ENCODE measurements around the gene LARP1.
"Not testable (repeated sequence)": the region's sequence is repeated elsewhere in the genome, so short reads cannot be mapped to it uniquely, and the experiment has no call there.

The LARP1 gene

DNA sequence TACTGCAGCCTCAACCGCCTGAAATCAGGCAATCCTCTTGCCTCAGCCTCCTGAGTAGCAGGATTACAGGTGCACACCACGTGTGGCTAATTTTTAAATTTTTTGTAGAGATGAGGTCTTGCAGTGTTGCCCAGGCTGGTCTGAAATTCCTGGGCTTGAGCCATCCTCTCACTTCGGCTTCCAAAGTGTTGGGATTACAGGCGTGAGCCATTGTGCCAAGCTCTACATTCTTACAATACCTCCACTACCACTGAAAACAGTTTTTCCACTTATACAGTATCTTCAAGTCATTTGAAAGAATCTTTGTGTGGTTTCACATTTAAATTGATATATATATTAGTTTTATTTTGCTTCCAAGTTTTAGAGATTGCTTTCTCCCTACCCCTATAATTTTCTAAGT lies 42.6 kb downstream of the LARP1 start:
- DNase-seq = no peak

DNA sequence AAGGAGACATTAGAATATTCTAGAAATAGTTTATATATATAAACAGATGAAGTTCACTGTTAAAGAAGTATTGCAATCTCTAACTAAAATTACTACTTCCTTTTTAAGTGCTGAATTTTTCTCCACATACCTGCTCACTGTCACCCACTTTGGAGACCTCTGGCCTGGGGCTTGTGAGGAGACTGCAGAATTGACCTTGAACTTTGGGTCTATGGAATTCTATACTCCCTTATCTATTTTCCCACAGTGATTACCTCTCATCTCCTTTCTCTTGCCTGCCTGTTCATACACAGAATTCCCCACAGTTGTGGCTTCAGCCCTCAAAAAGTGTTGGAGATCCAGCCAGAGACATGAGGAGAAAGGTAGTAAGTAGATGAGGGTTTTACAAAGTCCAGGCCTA lies 45.4 kb downstream of the LARP1 start:
- DNase-seq = no peak

DNA sequence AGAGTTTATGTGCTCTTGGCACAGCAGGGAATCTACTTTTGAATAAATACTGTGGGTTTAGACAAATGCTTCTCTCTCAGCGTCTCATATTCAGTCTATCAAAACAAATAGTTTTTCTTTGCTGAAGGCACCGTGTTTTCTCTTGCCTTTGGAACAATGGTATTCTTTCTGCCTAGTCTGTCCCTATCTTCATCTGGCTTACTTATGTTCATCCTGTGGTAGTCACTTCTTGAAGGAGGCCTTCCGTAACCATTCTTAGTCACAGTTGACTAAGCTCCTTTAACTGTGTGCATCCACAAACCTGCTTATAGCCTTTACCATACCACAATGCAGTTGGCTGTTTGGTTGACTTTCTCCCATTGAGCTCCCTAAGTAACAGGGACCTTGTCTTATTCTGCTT lies 45.9 kb downstream of the LARP1 start:
- no peak for DNase-seq

DNA sequence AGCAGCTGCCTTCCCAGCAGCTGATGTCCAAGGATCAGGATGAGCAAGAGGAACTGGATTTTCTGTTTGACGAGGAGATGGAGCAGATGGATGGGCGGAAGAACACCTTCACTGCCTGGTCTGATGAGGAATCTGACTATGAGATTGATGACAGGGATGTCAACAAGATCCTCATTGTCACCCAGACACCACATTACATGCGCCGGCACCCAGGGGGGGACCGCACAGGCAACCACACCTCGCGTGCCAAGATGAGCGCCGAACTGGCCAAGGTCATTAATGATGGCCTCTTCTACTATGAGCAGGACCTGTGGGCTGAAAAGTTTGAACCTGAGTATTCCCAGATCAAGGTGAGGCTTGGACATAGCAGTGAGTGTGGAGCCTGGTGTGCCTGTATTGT lies 46.9 kb downstream of the LARP1 start:
- no peak for DNase-seq

DNA sequence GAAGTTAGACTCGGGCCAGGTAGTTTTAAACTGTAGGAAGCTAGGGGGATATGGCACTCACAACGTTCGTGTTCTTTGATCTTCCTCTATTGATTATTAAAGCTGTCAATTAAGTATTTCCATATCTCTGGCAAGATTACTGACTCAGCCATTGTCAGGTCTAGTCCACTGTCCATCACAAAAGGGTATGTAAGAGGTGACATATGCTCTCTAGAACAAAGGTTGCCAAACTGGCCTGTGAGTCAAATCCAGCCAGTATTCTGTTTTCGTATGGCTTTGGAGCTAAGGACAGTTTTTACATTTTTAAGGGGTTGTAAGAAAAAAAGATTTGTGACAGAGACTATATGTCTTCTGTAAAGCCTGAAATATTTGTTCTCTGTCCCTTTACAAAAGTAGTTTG lies 51.0 kb downstream of the LARP1 start:
- DNase-seq = no peak

DNA sequence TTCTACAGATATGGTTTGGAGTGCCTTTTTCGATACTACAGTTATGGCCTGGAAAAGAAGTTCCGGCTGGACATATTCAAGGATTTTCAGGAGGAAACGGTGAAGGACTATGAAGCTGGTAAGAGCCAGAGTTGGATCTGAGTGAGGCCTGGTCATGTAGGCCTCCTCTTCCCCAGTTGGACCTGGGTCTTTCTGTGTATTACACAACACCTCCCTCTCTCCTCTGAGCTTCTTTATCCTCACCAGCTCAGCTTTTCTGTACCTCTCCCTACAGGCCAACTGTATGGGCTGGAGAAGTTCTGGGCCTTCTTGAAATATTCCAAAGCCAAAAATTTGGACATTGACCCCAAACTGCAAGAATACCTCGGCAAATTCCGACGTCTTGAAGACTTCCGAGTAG lies 56.1 kb downstream of the LARP1 start:
- no peak for DNase-seq

DNA sequence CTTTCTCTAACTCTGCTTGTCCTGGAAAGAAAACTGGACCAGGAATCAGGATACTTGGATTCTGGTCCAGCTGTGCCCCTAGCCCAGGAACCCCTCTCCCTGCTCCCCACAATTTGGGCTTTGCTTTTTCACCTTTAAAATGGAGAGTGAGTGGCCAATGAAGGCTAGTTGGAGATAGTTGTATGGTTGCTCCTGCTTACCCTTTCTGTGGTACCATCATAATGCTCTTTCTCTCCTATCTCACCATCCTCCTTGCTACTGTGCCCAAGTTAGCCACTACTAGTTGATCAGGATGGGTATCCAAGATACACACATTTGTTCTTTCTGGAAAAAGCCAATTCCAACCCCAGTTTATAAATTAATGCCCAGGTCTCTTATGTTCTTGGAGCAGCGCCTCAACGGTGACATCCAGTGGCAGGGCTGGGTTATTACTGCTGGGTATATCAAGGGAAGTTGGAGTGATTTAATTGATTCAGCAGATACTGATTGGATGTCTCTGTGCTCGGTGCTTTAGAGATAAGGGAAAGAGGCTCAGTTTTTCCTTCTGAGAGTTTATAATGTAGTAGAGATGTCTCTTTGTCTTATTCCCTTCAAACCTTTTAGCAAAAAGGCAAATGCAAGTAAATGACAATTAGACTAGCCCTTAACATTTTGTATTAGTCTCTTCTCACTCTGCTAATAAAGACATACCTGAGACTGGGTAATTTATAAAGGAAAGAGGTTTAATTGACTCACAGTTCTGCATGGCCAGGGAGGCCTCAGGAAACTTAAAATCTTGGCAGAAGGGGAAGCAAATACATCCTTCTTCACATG lies 56.7 kb downstream of the LARP1 start:
- peak; percentile 61 for DNase-seq

DNA sequence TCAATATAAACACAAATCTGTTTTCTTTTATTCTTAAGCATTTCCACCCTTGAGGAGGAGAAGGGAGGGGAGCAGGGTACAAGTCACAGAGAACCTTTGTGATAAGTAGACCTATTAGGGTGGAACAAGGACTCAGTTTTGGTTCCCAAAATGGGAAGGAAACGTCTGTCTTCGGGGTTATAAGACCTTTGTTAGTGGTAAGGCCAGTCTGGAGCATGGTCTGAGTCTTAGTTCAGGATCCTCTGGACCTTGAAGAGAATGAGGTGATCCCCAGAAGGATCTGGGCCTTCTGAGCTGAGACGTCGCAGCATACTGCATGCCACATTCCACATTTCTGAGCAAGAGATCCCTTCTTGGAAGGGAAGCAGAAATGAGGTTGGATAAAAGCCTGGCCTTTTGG lies 58.0 kb downstream of the LARP1 start:
- DNase-seq = no peak

DNA sequence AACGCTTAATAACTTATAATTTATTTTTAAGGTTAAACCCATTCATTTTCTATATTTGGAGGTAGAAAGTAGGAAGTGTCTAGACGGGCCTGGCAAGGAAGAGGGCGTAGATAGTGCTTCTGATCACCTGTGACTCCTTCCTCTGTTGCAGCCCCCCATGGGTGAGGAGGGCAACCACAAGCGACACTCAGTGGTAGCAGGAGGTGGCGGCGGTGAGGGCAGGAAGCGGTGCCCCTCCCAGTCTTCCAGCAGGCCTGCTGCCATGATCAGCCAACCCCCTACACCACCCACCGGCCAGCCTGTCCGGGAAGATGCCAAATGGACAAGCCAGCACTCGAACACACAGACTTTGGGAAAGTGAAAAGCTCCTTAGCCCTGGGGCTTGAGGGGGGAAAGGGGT lies 58.6 kb downstream of the LARP1 start:
- peak; percentile 20 for DNase-seq

DNA sequence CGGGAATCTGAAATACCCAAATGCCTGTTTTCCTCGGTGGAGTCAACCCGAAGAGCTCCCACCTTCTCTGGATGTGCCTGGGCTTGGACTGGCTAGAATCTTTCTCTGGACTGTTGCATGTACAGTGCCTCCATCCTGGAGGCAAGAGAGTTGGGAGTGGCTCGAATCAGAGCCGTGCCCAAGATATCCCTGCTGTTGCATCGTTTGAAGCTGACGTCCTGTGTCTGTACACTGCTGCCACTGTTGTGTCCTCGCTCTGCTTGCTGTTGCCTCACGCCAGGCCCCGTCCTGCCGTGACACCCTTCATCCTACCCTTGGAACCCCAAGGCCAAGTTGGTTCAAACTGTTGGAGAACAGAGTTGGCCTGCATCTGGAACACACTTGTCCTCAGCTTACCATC lies 59.8 kb downstream of the LARP1 start:
- no peak for DNase-seq

DNA sequence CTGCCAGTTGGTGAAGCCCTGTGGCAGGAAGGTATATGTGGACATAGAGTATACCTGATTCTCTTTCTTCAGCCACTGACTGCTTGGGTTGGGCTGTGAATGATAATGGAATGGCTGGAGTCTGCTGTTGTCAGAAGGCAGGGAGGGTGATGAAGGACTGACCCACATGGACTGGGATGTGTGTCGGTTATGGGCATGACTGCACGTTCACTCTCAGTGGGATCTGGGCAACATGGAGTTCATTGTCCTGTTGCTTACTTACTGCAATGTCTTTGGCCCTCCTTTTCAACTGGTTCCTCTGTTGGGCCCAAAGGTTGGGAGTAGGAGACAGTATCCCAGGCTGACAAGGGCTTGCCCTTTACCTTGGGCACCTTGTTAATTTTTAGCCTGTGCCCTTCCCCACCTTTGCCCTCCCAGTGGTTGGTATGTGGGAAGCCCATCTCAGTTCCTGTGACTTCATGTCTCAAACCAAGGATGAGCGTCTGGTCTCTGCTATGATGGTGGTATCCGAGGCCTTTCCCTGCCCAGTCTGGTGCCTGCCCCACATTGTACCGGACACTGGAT lies 60.6 kb downstream of the LARP1 start:
- DNase-seq = no peak

DNA sequence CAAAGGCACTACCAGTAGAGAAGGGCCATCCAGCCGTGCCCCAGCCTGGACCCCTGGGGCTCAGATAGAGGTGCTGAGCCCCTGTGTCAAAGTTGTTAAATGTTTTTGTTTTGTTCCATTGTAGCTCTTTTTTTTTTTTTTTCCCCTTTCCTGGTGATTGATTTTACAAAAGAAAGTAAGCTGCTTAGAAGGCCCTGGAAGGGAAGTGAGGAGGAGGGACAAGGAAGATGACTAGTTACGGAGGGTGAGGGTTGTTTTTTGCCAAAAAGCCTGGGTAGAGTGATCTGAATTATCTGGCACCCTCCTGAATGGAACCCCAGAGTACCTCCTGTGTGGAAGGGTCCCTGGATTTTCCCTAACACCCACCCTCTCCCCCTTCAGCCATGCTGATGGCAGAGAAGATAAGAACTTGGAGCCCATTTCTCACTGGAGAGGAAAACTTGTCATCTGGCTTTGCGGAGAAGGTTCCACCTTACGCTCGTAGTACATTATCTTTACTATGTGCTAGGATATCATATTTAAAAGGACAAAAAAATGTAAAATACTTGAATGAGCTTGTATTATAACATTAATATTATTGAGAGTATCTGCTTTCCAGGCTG lies 61.8 kb downstream of the LARP1 start:
- DNase-seq = no peak

DNA sequence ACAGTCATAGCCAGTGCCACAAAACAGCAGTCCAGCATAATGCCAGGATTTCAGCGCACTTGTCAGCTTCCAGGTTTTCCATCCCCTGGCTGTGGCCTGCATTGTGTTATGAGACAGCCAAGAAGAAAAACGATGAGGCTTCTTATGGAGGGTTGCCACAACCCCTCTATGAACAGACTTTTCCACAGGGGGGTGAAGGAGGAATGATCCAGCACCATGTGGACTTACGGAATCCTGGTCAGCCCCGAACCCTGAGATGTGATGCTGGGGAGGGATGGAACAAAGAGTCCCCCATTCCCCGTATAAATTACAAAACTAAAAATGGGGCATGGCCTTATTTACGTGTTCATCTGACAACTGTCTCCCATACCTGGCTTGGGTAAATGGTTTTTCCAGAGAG lies 62.6 kb downstream of the LARP1 start:
- DNase-seq = no peak

DNA sequence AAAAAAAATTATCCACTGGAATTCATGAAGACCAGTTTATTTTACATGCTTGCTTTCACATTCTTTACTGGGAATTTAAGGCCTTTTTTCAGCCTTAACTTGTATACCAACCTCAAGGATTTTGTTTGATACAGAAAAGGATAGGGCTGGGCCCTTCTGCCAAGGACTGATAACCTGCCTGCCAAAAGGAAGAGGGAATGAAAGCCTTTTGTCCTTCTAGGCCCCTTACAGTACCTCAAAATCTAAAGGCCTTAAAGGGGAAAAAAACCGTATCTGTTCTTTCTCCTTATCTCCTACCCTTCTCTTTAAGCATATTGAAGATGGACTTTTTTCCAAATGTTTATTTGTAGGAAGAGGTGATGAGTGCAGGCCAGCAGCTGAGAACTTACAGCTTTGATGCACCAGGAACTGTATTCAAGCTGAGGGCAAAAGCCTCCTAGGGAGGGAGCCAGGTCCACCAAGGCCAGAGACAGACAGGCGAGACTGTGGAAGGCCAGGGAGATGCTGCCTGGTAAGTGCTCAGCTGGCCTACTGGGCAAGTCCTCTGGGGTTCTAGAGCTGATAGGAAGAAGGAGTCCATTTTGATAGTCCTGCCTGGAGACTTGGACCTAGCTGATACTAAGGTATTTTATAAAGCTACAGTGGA lies 63.4 kb downstream of the LARP1 start:
- no peak for DNase-seq

DNA sequence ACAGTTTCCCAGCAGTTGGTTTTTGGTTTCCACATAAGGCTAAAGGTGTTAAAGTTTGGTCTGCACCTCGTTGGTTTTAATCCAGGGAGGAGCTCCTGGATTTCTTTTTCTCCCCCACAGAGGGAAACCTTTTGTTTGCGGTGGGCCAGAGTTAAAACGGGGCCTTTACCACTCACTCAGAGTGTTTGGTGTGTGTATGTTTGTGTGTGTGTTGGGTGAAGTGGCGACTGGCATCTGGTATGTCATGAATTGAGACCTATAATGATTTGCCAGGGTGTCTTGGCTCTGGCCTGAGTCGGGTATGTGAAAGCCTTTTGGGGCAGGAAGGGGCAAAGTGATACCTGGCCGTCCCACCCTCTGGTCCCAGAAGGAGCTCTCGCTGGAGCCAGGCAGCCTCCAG lies 64.4 kb downstream of the LARP1 start:
- no peak for DNase-seq

DNA sequence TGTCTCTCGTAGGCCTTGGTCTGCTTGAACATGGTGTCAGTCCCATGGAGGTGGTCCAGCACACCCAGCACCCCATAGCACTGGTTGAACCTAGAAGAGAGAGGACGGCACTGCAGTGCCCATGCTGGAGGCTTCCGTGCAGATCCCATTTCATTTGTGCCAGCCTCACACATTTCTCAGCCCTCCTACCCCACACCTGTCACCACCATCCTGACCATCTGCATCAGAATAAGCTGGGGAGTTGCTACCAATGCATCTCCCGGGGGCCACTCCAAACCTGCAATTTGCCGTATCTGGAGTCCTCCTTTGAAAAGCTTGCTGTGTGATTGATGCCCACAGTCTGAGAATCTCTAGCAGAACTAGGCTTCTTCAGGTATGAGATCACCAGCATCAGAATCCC lies 65.2 kb downstream of the LARP1 start:
- no peak for DNase-seq

DNA sequence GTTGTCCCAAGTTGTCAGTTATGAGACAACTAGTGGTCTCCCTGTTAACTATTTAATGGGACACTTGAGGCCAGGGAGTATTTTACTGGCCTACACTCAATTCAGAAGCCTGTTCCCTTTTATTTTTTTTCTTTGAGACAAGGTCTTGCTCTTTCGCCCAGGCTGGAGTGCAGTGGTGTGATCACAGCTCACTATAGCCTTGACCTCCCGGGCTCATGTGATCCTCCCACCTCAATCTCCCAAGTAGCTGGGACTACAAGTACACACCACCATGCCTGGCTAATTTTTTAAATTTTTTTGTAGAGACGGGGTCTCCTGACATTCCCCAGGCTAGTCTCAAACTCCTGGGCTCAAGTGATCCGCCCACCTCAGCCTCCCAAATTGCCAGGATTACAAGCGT lies 67.7 kb downstream of the LARP1 start:
- not testable (repeated sequence) for DNase-seq

DNA sequence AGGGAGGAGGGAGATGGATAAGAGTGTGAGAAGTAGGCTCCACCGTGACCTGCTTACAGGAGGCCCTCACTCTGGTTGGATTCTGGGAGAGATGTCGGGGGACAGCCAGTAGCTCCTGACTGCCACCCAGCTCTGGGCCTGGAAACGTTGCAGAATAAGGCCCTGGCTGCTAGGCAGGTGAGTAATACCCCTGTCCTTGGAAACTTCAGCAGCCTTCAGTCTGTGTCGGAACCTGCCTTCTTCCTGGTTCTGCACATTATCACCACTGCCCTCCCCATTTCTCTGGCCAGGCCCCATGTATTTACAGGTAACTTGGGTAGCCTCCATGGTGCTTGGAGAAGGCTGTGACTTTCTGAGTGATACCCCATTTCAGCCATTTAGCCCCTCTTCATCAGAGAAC lies 68.4 kb downstream of the LARP1 start:
- no peak for DNase-seq

DNA sequence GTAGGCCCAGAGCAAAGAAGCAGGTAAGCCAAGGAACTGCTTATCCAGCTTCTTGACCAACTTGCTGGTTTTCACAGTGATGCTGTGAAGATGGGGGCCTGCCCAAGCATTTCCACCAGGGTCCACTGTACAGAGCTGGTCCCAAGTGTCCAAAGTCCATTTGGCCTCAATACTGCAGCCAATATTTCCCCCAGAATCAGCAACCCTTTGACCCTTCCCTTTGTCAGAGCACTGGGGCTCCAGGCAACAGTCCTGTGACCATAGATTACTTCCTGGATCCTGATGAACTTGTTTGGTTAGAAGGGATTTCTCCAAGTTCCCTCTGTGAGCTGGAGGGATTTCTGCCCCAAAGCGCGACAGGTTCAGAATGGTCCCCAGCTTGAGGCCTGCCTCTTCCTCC lies 68.9 kb downstream of the LARP1 start:
- no peak for DNase-seq

DNA sequence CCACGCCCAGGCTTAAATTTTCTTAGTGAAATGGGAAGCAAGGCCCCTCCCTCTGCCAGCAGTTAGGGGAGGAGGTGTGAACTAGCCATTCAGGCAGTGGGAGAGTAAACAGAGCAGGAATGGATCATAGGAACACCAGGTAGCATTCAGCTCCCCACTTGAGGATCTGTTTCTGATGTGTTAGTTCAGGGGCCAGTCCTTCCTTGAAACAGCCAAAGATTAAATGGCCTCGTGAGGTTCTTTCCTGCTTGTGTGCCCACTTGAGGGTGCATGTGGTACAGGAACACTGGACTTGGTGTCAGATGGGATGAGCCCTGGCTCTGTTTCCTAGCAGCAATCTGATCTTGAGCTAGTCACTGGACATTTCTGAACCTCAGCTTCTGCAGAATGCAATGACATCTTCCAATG lies 74.0 kb downstream of the LARP1 start:
- DNase-seq = no peak

DNA sequence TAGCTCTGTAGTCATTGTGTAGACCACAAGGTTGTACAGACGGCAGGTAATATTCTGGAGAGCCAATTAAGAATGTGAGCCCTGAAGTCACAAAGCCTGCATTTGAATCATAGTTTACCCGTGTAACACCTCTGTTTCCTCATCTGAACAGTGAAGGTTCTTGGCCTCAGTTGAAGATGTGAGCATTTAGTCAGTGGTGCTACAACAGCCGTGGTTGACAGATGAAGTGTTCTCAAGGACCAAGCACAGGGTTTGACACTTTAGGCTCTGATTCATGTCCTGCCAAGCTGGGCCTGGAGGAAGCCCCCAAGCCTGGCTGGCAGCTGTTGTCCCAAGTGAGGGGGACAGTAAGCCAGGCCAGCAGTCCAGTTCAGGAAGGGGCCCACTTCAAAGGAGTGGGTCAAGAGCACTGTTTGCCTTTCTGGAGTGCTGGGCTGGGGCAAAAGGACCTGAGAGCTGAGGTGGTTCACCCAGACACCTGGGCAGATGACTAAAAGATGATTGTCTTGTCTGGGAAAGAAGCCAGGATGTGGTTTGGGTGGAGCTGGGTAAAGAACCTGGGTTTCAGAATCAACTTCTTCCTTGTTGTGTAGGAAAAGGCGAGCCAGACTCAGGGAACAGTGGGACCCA lies 74.5 kb downstream of the LARP1 start:
- peak; percentile 49 for DNase-seq

DNA sequence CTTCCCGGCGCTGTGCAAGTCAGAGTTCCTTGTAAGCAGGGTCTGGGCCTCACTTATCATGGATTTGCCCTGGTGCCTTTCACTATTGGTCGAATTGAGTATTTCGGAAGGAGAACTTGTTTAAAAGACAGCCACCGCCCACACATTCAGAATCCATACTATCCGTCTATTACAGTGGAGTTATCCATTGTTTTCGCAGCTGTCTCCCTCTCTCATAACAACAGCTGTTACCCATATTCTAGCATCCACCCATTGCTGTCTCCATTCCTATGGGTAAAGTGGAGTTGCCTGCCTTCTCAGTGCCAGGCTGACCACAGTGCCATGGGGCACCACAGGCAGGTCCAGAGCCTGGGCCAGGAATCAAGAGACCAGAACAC lies 75.0 kb downstream of the LARP1 start:
- DNase-seq = no peak

DNA sequence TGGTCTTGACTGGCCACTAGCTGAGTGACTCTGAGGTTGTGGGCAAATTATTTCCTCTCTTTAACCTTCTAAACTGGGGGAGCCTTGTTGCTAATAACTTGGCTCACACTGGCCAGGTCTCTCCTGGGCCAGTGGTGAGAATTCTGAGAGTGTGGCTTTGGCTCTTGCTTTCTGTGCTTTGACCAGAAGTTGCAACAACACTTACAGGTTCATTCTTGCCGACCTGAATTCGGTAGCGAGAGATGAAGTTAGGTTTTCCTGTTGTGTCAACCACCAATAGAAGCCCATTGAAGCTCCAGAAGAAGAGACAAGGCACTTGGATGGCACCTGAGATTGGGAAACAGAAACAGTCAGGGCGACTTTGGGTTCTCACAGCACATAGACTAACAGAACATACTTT lies 75.4 kb downstream of the LARP1 start:
- DNase-seq = no peak

DNA sequence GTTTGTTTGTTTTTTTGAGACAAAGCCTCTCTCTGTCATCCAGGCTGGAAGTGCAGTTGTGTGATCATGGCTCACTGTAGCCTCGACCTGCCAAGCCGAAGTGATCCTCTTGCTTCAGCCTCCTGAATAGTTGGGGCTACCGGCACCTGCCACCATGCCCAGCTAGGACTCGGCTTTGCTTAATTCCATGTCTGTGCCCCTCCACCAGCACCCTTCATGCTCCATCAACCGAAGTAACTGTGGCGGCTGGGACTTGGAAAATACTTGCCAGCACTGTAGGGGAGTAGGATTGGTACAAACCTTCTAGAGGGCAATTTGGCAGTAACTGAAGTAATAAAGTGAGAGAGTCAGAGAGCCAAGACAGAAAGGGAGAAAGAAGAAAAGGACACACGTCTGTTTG lies 76.3 kb downstream of the LARP1 start:
- DNase-seq = no peak

Data from activated CD4-positive, alpha-beta T cell treated with anti-CD3 and anti-CD28 coated beads, Interleukin-10, Interleukin-2, amounts not matched to agents 100 ng/mL and 50 ng/mL, durations not matched to agents 16 hours and 8 hours (primary cell).